ENCODE results near the gene ASB1. TPM values are rescaled to one million over a fixed set of nuclear protein-coding genes. Genes with fewer than 3 reads are reported as not detected.

The ASB1 gene
- total RNA-seq, 2 experiments from 2014 or later: 14.3 to 19.6 TPM

- Histone ChIP-seq H3K27me3 (ENCODE audit: control insufficient read depth in 1 of 2, insufficient read depth in 2 of 2, low read length in 2 of 2) (no peaks in the 10 kb centered on the region), H3K36me3 (ENCODE audit: insufficient read depth, low read length) (no peaks in the 10 kb centered on the region), H3K9me3 (ENCODE audit: control insufficient read depth in 1 of 2, insufficient read depth in 1 of 2, low read length in 2 of 2) (no peaks in the 10 kb centered on the region), H3K4me3 (ENCODE audit: low read length) (no peak overlapping the region), H3K4me1 (ENCODE audit: insufficient read depth, low read length) (peaks cover 5% of the 10 kb centered on the region), H3K27ac (ENCODE audit: low read depth in 1 of 2, low read length in 2 of 2) (no peak overlapping the region)
- Mint-ChIP-seq H3K27ac (no peak overlapping the region), H3K4me1 (ENCODE audit: low read depth) (peaks cover 6% of the 10 kb centered on the region), H3K9me3 (no peaks in the 10 kb centered on the region), H3K4me3 (no peak overlapping the region), H3K27me3 (no peaks in the 10 kb centered on the region), H3K36me3 (ENCODE audit: low read depth) (peaks cover 7% of the 10 kb centered on the region)
- ChIA-PET CTCF (no interaction called here), POLR2A (no interaction called here)
- peak in 3 of 14 experiments; percentile 13 to 52 (median 39) for DNase-seq
- no peak for TF ChIP-seq CTCF (IDR thresholded peaks at IDR 0.05)
- intact Hi-C loops (cut with DNase I, micrococcal nuclease): no loop called here
- no peak for ATAC-seq (ENCODE audit: poor library complexity)
Measured at GRCh38 chr2:238387332-238387731, 39.4 kb upstream of the ASB1 start.

GRCh38 chr2:238388794-238389193 is 37.9 kb upstream of the ASB1 start:
- intact Hi-C loops (cut with DNase I, micrococcal nuclease): no loop called here
- Histone ChIP-seq H3K9me3 (ENCODE audit: control insufficient read depth in 1 of 2, insufficient read depth in 1 of 2, low read length in 2 of 2) (no peaks in the 10 kb centered on the region), H3K4me1 (ENCODE audit: insufficient read depth, low read length) (peaks cover 5% of the 10 kb centered on the region), H3K27me3 (ENCODE audit: control insufficient read depth in 1 of 2, insufficient read depth in 2 of 2, low read length in 2 of 2) (no peaks in the 10 kb centered on the region), H3K27ac (ENCODE audit: low read depth in 1 of 2, low read length in 2 of 2) (no peak overlapping the region), H3K36me3 (ENCODE audit: insufficient read depth, low read length) (no peaks in the 10 kb centered on the region), H3K4me3 (ENCODE audit: low read length) (no peak overlapping the region)
- no peaks in the 10 kb centered on the region for H3K27me3 Mint-ChIP-seq
- ATAC-seq (ENCODE audit: poor library complexity): no peak
- no peak for TF ChIP-seq CTCF (IDR thresholded peaks at IDR 0.05)
- CTCF ChIA-PET: no interaction called here
- H3K4me3 Mint-ChIP-seq: no peak overlapping the region
- peaks cover 7% of the 10 kb centered on the region for H3K36me3 Mint-ChIP-seq (ENCODE audit: low read depth)
- POLR2A ChIA-PET: no interaction called here
- H3K4me1 Mint-ChIP-seq (ENCODE audit: low read depth): peaks cover 6% of the 10 kb centered on the region
- no peak for DNase-seq
- no peak overlapping the region for H3K27ac Mint-ChIP-seq
- no peaks in the 10 kb centered on the region for H3K9me3 Mint-ChIP-seq

GRCh38 chr2:238389988-238390589 is 36.6 kb upstream of the ASB1 start:
- TF ChIP-seq CTCF (IDR thresholded peaks at IDR 0.05): no peak
- Mint-ChIP-seq H3K36me3 (ENCODE audit: low read depth) (peaks cover 3% of the 10 kb centered on the region), H3K27ac (no peak overlapping the region), H3K27me3 (no peaks in the 10 kb centered on the region), H3K4me3 (no peak overlapping the region), H3K4me1 (ENCODE audit: low read depth) (peaks cover 6% of the 10 kb centered on the region), H3K9me3 (no peaks in the 10 kb centered on the region)
- no peaks in the 10 kb centered on the region for H3K9me3 ChIP-seq (ENCODE audit: control insufficient read depth in 1 of 2, insufficient read depth in 1 of 2, low read length in 2 of 2)
- no peaks in the 10 kb centered on the region for H3K27me3 ChIP-seq (ENCODE audit: control insufficient read depth in 1 of 2, insufficient read depth in 2 of 2, low read length in 2 of 2)
- ATAC-seq (ENCODE audit: poor library complexity) (no peak), DNase-seq (no peak)
- no peaks in the 10 kb centered on the region for H3K36me3 ChIP-seq (ENCODE audit: insufficient read depth, low read length)
- peaks cover 5% of the 10 kb centered on the region for H3K4me1 ChIP-seq (ENCODE audit: insufficient read depth, low read length)
- H3K4me3 ChIP-seq (ENCODE audit: low read length): no peak overlapping the region
- CTCF ChIA-PET: no interaction called here
- intact Hi-C loops (cut with DNase I, micrococcal nuclease): no loop called here
- no peak overlapping the region for H3K27ac ChIP-seq (ENCODE audit: low read depth in 1 of 2, low read length in 2 of 2)
- POLR2A ChIA-PET: no interaction called here

Measured in CD4-positive, alpha-beta T cell (primary cell).